Stimulated activated CD8-positive, alpha-beta memory T cell treated with anti-CD3 and anti-CD28 coated beads, Interleukin-4, amount 100 ng/mL, for 4 hours (primary cell): ENCODE measurements around the gene SRM.
"Not testable (repeated sequence)": the region's sequence is repeated elsewhere in the genome, so short reads cannot be mapped to it uniquely, and the experiment has no call there.

Experiments used
- DNase-seq, 2 donors: peaks; one replicate each; pipeline ENCODE4 v3.0.0-alpha.2; 2020; ENCODE audit warnings: low read depth in 2 of 2, low spot score in 1 of 2

Gene SRM

GRCh38 chr1:11045428-11046269 lies 14.2 kb downstream of the SRM start:
- DNase-seq, result no peak

- no peak for DNase-seq
Observed at GRCh38 chr1:11044849-11045427, 14.9 kb downstream of the SRM start.

GRCh38 chr1:11044086-11044848 lies 15.6 kb downstream of the SRM start:
- no peak for DNase-seq

GRCh38 chr1:11042995-11043874 lies 16.6 kb downstream of the SRM start:
- DNase-seq, result no peak

- DNase-seq, result no peak
Observed at GRCh38 chr1:11042065-11042464, 17.8 kb downstream of the SRM start.

- no peak for DNase-seq
Observed at GRCh38 chr1:11041048-11041447, 18.8 kb downstream of the SRM start.

- not testable (repeated sequence) for DNase-seq
Observed at GRCh38 chr1:11040105-11040429, 19.8 kb downstream of the SRM start.

GRCh38 chr1:11039351-11040104 lies 20.3 kb downstream of the SRM start:
- DNase-seq, result no peak

GRCh38 chr1:11037740-11038182 lies 22.1 kb downstream of the SRM start:
- peak; percentile 71 to 85 for DNase-seq

- not testable (repeated sequence) for DNase-seq
Observed at GRCh38 chr1:11037019-11037739, 22.6 kb downstream of the SRM start.

GRCh38 chr1:11031624-11032262 lies 28.1 kb downstream of the SRM start:
- no peak for DNase-seq

GRCh38 chr1:11030865-11031264 lies 29.0 kb downstream of the SRM start:
- DNase-seq, result no peak

GRCh38 chr1:11028018-11028417 lies 31.8 kb downstream of the SRM start:
- DNase-seq, result no peak

- DNase-seq, result no peak
Observed at GRCh38 chr1:11027316-11027715, 32.5 kb downstream of the SRM start.

- DNase-seq, result no peak
Observed at GRCh38 chr1:11026903-11027302, 32.9 kb downstream of the SRM start.

GRCh38 chr1:11026052-11026451 lies 33.8 kb downstream of the SRM start:
- no peak for DNase-seq

- no peak for DNase-seq
Observed at GRCh38 chr1:11025618-11026017, 34.2 kb downstream of the SRM start.

- DNase-seq, result no peak
Observed at GRCh38 chr1:11024874-11025203, 35.0 kb downstream of the SRM start.

GRCh38 chr1:11024154-11024873 lies 35.5 kb downstream of the SRM start:
- no peak for DNase-seq
